ENCODE results near the gene TAS1R3.

TAS1R3 gene

GRCh38 chr1:1353389-1354151 is 22.5 kb downstream of the TAS1R3 start:
- H3K4me3 ChIP-seq (ENCODE audit: low read length), result no peak overlapping the region
- no peak for TF ChIP-seq CTCF (conservative IDR thresholded peaks at IDR 0.05; ENCODE audit: low read depth, low read length)
- DNase-seq (ENCODE audit: low read depth), result no peak

- no peak overlapping the region for H3K4me3 ChIP-seq (ENCODE audit: low read length)
- no peak for TF ChIP-seq CTCF (conservative IDR thresholded peaks at IDR 0.05; ENCODE audit: low read depth, low read length)
- no peak for DNase-seq (ENCODE audit: low read depth)
Observed at GRCh38 chr1:1354271-1355247, 23.5 kb downstream of the TAS1R3 start.

GRCh38 chr1:1355416-1355815 is 24.3 kb downstream of the TAS1R3 start:
- no peak for DNase-seq (ENCODE audit: low read depth)
- no peak for TF ChIP-seq CTCF (conservative IDR thresholded peaks at IDR 0.05; ENCODE audit: low read depth, low read length)
- no peak overlapping the region for H3K4me3 ChIP-seq (ENCODE audit: low read length)

GRCh38 chr1:1356166-1356795 is 25.2 kb downstream of the TAS1R3 start:
- DNase-seq (ENCODE audit: low read depth), result no peak
- no peak for TF ChIP-seq CTCF (conservative IDR thresholded peaks at IDR 0.05; ENCODE audit: low read depth, low read length)
- H3K4me3 ChIP-seq (ENCODE audit: low read length), result peak overlapping the region; percentile 68

- TF ChIP-seq CTCF (conservative IDR thresholded peaks at IDR 0.05; ENCODE audit: low read depth, low read length), result no peak
- DNase-seq (ENCODE audit: low read depth), result no peak
- peak overlapping the region; percentile 68 for H3K4me3 ChIP-seq (ENCODE audit: low read length)
Observed at GRCh38 chr1:1356796-1357401, 25.8 kb downstream of the TAS1R3 start.

- no peak for TF ChIP-seq CTCF (conservative IDR thresholded peaks at IDR 0.05; ENCODE audit: low read depth, low read length)
- no peak for DNase-seq (ENCODE audit: low read depth)
- peak overlapping the region; percentile 68 for H3K4me3 ChIP-seq (ENCODE audit: low read length)
Observed at GRCh38 chr1:1357871-1358432, 26.9 kb downstream of the TAS1R3 start.

Measured in retinal pigment epithelial cell (primary cell).